Measurements from ENCODE around the gene GNPTG.
"Not testable (repeated sequence)": the region's sequence is repeated elsewhere in the genome, so short reads cannot be mapped to it uniquely, and the experiment has no call there.

Gene GNPTG

GRCh38 chr16:1326946-1327618 is 24.6 kb upstream of the GNPTG start:
- no peak overlapping the region for H3K4me3 ChIP-seq

GRCh38 chr16:1327619-1327947 is 24.1 kb upstream of the GNPTG start:
- Histone ChIP-seq H3K27ac (no peak overlapping the region), H3K4me1 (peaks cover 61% of the 10 kb centered on the region), H3K4me2 (peak overlapping the region; percentile 26; the same call in 1 of the 2 replicates), H4K20me1 (peaks cover 72% of the 10 kb centered on the region), H3K27me3 (peaks cover 26% of the 10 kb centered on the region), H3K4me3 (no peak overlapping the region), H3K9ac (no peak overlapping the region), H3K36me3 (peaks cover 44% of the 10 kb centered on the region), H3K9me3 (peaks cover 8% of the 10 kb centered on the region)
- no peak for TF ChIP-seq Cebpa-rat (IDR thresholded peaks at IDR 0.05)

More at GRCh38 chr16:1326946-1327618, 24.6 kb upstream of the GNPTG start:
- Histone ChIP-seq H3K27ac (no peak overlapping the region), H3K9ac (no peak overlapping the region), H3K36me3 (peaks cover 49% of the 10 kb centered on the region), H3K4me2 (peak overlapping the region; percentile 26), H3K27me3 (peaks cover 21% of the 10 kb centered on the region), H3K9me3 (peaks cover 8% of the 10 kb centered on the region), H3K4me1 (peaks cover 60% of the 10 kb centered on the region), H4K20me1 (peaks cover 72% of the 10 kb centered on the region)
- no peak for TF ChIP-seq Cebpa-rat (IDR thresholded peaks at IDR 0.05)

- H3K36me3 ChIP-seq, result peaks cover 38% of the 10 kb centered on the region
- H3K27ac ChIP-seq, H3K4me3 ChIP-seq, H3K4me2 ChIP-seq, H3K9me3 ChIP-seq, H3K9ac ChIP-seq: not testable (repeated sequence)
- H3K4me1 ChIP-seq, result peaks cover 61% of the 10 kb centered on the region
- peaks cover 72% of the 10 kb centered on the region for H4K20me1 ChIP-seq
- H3K27me3 ChIP-seq, result peaks cover 31% of the 10 kb centered on the region
Measured at GRCh38 chr16:1328136-1328535, 23.6 kb upstream of the GNPTG start.

- H3K9ac ChIP-seq, H3K4me2 ChIP-seq, H3K4me3 ChIP-seq, H3K27ac ChIP-seq, H3K9me3 ChIP-seq: not testable (repeated sequence)
- peaks cover 30% of the 10 kb centered on the region for H3K36me3 ChIP-seq
- H3K27me3 ChIP-seq, result peaks cover 40% of the 10 kb centered on the region
- peaks cover 69% of the 10 kb centered on the region for H4K20me1 ChIP-seq
- peaks cover 59% of the 10 kb centered on the region for H3K4me1 ChIP-seq
Measured at GRCh38 chr16:1328961-1329360, 22.8 kb upstream of the GNPTG start.

GRCh38 chr16:1330260-1330914 is 21.3 kb upstream of the GNPTG start:
- peaks cover 69% of the 10 kb centered on the region for H4K20me1 ChIP-seq
- no peak overlapping the region for H3K27ac ChIP-seq
- H3K9ac ChIP-seq, result no peak overlapping the region
- H3K36me3 ChIP-seq, result peaks cover 16% of the 10 kb centered on the region
- no peak for TF ChIP-seq Cebpa-rat (IDR thresholded peaks at IDR 0.05)
- no peak overlapping the region for H3K4me2 ChIP-seq
- H3K4me1 ChIP-seq, result peaks cover 59% of the 10 kb centered on the region
- peaks cover 8% of the 10 kb centered on the region for H3K9me3 ChIP-seq
- H3K27me3 ChIP-seq, result peaks cover 54% of the 10 kb centered on the region
- no peak overlapping the region for H3K4me3 ChIP-seq

- Histone ChIP-seq H3K36me3 (peaks cover 8% of the 10 kb centered on the region), H4K20me1 (peaks cover 69% of the 10 kb centered on the region), H3K4me1 (peaks cover 59% of the 10 kb centered on the region), H3K4me2 (peak overlapping the region; percentile 85), H3K27ac (no peak overlapping the region), H3K9ac (no peak overlapping the region), H3K9me3 (peaks cover 8% of the 10 kb centered on the region), H3K4me3 (peak overlapping the region; percentile 44; the same call in 1 of the 2 replicates), H3K27me3 (peaks cover 61% of the 10 kb centered on the region)
- TF ChIP-seq Cebpa-rat (IDR thresholded peaks at IDR 0.05), result no peak
Measured at GRCh38 chr16:1330931-1331711, 20.6 kb upstream of the GNPTG start.

- H3K9me3 ChIP-seq, result peaks cover 8% of the 10 kb centered on the region
- no peak overlapping the region for H3K27ac ChIP-seq
- H4K20me1 ChIP-seq, result peaks cover 69% of the 10 kb centered on the region
- no peak overlapping the region for H3K9ac ChIP-seq
- peak overlapping the region; percentile 85 for H3K4me2 ChIP-seq
- H3K27me3 ChIP-seq, result peaks cover 70% of the 10 kb centered on the region
- H3K4me1 ChIP-seq, result peaks cover 59% of the 10 kb centered on the region
- H3K36me3 ChIP-seq, result peaks cover 6% of the 10 kb centered on the region; the same call in 1 of the 2 replicates
- TF ChIP-seq Cebpa-rat (IDR thresholded peaks at IDR 0.05), result no peak
- peak overlapping the region; percentile 44 for H3K4me3 ChIP-seq
Measured at GRCh38 chr16:1331712-1332617, 19.8 kb upstream of the GNPTG start.

- Histone ChIP-seq H4K20me1 (peaks cover 69% of the 10 kb centered on the region), H3K9me3 (peaks cover 8% of the 10 kb centered on the region), H3K36me3 (no peaks in the 10 kb centered on the region), H3K27ac (no peak overlapping the region), H3K27me3 (peaks cover 77% of the 10 kb centered on the region), H3K9ac (no peak overlapping the region), H3K4me1 (peaks cover 58% of the 10 kb centered on the region), H3K4me2 (peak overlapping the region; percentile 85), H3K4me3 (peak overlapping the region; percentile 44; the same call in 1 of the 2 replicates)
- no peak for TF ChIP-seq Cebpa-rat (IDR thresholded peaks at IDR 0.05)
Measured at GRCh38 chr16:1332618-1333148, 19.0 kb upstream of the GNPTG start.

Measured in BLaER1 (cell line).